Retinal pigment epithelial cell (primary cell): Measurements from ENCODE around the gene RAX.

Experiments
- DNase-seq: peaks from one replicate; pipeline ENCODE4 v3.0.0-alpha.2; 2010; ENCODE audit warnings: low read depth
- H3K4me3 ChIP-seq: 2 replicates; pipeline ENCODE4 v1.5.1; 2011; ENCODE audit warnings: mild to moderate bottlenecking, low read length, control low read depth, moderate library complexity
- TF ChIP-seq, protein P1 (sequence below): conservative IDR thresholded peaks from 2 replicates; pipeline ENCODE4 v1.5.1; 2011; ENCODE audit warnings: low read depth, low read length, control low read depth, inconsistent platforms

RAX gene

DNA sequence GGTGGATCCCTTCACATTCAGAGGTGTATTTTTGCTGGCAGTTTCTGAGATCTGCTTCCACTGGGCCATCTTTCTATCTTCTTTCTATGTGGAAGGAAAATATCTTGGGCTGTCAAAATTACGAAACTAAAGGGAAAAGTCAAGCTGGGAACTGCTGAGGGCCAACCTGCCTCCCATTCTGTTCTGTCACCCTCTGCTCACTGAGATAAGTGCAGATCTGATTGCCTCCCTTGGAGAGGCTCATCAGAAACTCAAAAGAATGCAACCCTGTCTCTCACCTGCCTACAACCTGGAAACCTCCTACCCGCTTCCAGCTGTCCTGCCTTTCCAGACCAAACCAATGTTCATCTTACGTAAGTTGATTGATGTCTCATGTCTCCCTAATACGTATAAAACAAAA lies 26.5 kb downstream of the RAX start:
- no peak overlapping the region for H3K4me3 ChIP-seq
- TF ChIP-seq, protein P1, sequence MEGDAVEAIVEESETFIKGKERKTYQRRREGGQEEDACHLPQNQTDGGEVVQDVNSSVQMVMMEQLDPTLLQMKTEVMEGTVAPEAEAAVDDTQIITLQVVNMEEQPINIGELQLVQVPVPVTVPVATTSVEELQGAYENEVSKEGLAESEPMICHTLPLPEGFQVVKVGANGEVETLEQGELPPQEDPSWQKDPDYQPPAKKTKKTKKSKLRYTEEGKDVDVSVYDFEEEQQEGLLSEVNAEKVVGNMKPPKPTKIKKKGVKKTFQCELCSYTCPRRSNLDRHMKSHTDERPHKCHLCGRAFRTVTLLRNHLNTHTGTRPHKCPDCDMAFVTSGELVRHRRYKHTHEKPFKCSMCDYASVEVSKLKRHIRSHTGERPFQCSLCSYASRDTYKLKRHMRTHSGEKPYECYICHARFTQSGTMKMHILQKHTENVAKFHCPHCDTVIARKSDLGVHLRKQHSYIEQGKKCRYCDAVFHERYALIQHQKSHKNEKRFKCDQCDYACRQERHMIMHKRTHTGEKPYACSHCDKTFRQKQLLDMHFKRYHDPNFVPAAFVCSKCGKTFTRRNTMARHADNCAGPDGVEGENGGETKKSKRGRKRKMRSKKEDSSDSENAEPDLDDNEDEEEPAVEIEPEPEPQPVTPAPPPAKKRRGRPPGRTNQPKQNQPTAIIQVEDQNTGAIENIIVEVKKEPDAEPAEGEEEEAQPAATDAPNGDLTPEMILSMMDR = no peak

DNA sequence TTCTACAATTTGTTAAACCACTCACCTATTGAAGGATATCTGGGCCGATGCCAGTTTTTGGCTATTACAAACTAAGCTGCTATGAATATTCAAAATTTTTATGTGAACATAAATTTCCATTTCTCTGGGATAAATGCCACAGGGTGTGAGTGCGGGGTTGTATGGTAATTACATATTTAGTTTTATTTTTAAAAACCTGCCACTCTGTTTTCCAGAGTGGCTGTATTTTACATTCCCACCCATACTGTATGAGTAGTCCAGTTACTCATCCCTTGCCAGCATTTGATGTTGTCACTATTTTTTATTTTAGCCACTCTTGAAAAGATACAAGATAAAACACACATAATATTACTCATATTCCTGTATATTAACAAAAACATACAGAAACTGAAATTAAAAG lies 30.3 kb downstream of the RAX start:
- no peak for DNase-seq
- no peak overlapping the region for H3K4me3 ChIP-seq
- TF ChIP-seq, protein P1 = no peak

More for the DNA sequence above, 26.5 kb downstream of the RAX start:
- no peak for DNase-seq

GRCh38 chr18:59239642-59240041 lies 33.6 kb downstream of the RAX start:
- TF ChIP-seq, protein P1 = no peak
- DNase-seq = no peak
- H3K4me3 ChIP-seq = no peak overlapping the region

GRCh38 chr18:59238385-59238784 lies 34.9 kb downstream of the RAX start:
- H3K4me3 ChIP-seq = no peak overlapping the region
- TF ChIP-seq, protein P1 = no peak
- no peak for DNase-seq

DNA sequence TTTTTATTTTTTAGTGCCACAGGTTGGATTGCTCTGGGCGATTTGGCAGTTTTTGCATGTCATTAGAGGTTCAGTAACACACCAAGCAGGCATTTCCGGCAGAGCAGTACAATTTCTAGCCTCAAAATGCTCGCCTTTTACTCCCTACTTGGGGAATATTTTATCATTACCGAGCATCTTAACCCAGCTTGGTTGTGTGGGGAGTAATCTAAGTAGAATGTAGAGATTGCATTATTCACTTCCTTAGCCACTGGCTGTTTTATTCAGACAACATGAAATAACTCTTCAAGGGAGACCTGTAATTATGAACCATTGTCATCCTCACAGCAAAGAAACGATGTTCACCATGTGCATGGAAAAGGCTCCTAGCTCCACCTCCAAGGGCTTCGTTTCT lies 40.2 kb downstream of the RAX start:
- TF ChIP-seq, protein P1 = no peak
- H3K4me3 ChIP-seq = no peak overlapping the region
- no peak for DNase-seq

- H3K4me3 ChIP-seq = no peak overlapping the region
- DNase-seq = no peak
- TF ChIP-seq, protein P1 = no peak
These were observed 40.8 kb downstream of the RAX start for GRCh38 chr18:59232309-59233016.

DNA sequence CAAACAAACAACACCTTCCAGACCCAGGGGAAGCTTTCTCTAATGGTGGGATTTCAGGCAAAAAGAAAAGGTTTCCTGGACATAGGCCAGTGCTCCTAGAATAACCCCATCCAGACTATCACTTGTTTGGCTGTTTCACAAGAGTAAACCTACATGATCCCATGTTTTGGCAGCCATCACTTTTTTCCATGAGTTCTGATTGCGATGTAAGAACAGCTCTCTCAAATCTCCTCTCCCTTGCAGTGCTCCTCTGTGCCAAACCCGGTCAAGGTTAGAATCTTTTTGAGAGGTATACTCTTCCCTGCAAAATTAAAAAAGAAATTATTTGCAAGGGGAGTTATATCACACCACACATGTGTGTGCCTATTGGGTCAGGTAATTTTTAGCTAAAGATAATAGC lies 41.4 kb downstream of the RAX start:
- TF ChIP-seq, protein P1 = no peak
- no peak for DNase-seq
- H3K4me3 ChIP-seq = no peak overlapping the region
